Hepatocyte (in vitro differentiated cells): ENCODE measurements around the gene SERPINB12. TPM values are rescaled to one million over a fixed set of nuclear protein-coding genes. Genes with fewer than 3 reads are reported as not detected.

Experiments used
- DNase-seq: peaks from one replicate; pipeline ENCODE4 v3.0.0-alpha.2; 2016; ENCODE audit warnings: low spot score
- H2AFZ ChIP-seq: fragments of 200-600 bp; sonication (generic); 2 replicates; pipeline ENCODE4 v1.6.0; 2016; ENCODE audit warnings: antibody characterized with exemption, mild to moderate bottlenecking
- H3K27ac ChIP-seq: fragments of 200-600 bp; sonication (generic); 2 replicates; pipeline ENCODE4 v1.5.1; 2016; ENCODE audit warnings: mild to moderate bottlenecking
- H3K27me3 ChIP-seq: fragments of 200-600 bp; sonication (generic); 2 replicates; pipeline ENCODE4 v1.6.1; 2016
- H3K36me3 ChIP-seq: fragments of 200-600 bp; sonication (generic); replicated peaks from 2 replicates; pipeline ENCODE4 v1.5.1; 2016; ENCODE audit warnings: low read depth; ENCODE audit not compliant: insufficient read depth
- H3K4me1 ChIP-seq: fragments of 200-600 bp; sonication (generic); 2 replicates; pipeline ENCODE4 v1.5.1; 2016; ENCODE audit warnings: mild to moderate bottlenecking, moderate library complexity; ENCODE audit not compliant: insufficient read depth
- H3K4me2 ChIP-seq: fragments of 200-600 bp; sonication (generic); 2 replicates; pipeline ENCODE4 v1.6.0; 2016
- H3K4me3 ChIP-seq: fragments of 200-600 bp; sonication (generic); 2 replicates; pipeline ENCODE4 v1.5.1; 2016; ENCODE audit warnings: mild to moderate bottlenecking
- H3K79me2 ChIP-seq: fragments of 200-600 bp; sonication (generic); 2 replicates; pipeline ENCODE4 v1.6.0; 2017; ENCODE audit warnings: mild to moderate bottlenecking
- H3K9me2 ChIP-seq: fragments of 200-600 bp; sonication (generic); replicated peaks from 2 replicates; pipeline ENCODE4 v1.6.0; 2017; ENCODE audit warnings: mild to moderate bottlenecking; ENCODE audit not compliant: insufficient read depth
- H3K9me3 ChIP-seq: fragments of 200-600 bp; sonication (generic); 2 replicates; pipeline ENCODE4 v1.5.1; 2016; ENCODE audit warnings: low read depth, mild to moderate bottlenecking
- H4K20me1 ChIP-seq: fragments of 200-600 bp; sonication (generic); 2 replicates; pipeline ENCODE4 v1.6.0; 2016; ENCODE audit warnings: mild to moderate bottlenecking; ENCODE audit not compliant: insufficient read depth, poor library complexity, severe bottlenecking
- CTCF ChIP-seq: fragments of 200-600 bp; sonication (generic); IDR thresholded peaks from 2 replicates; pipeline ENCODE4 v1.5.1; 2016; ENCODE audit warnings: antibody characterized with exemption, mild to moderate bottlenecking; ENCODE audit not compliant: poor library complexity
- EZH2 ChIP-seq: fragments of 200-600 bp; sonication (generic); IDR thresholded peaks from 2 replicates; pipeline ENCODE4 v1.6.1; 2016; ENCODE audit warnings: antibody characterized with exemption, mild to moderate bottlenecking, borderline replicate concordance
- EZH2phosphoT487 ChIP-seq: fragments of 200-600 bp; sonication (generic); IDR thresholded peaks from one replicate; pipeline ENCODE4 v1.6.1; 2018; ENCODE audit warnings: antibody characterized with exemption, mild to moderate bottlenecking, low read depth, moderate library complexity; ENCODE audit not compliant: unreplicated experiment, severe bottlenecking
- WGBS: methylation state at CpG from one replicate; pipeline ENCODE4 v1.1.6; 2016; ENCODE audit warnings: low lambda C conversion rate; ENCODE audit errors: missing lambda C conversion rate; 5-methylcytosine and 5-hydroxymethylcytosine counted together
- polyA plus RNA-seq: library from polyadenylated mRNA; unstranded; fragments of >200 nt; fragmentation: Nextera tagmentation; extraction: Ambion mirVana; gene quantifications from 2 replicates; pipeline ENCODE4 v1.2.1, GENCODE V29; 2016
- total RNA-seq: library from RNA; depleted of rRNA; stranded (reverse); fragments of >200 nt; gene quantifications from 2 replicates; pipeline ENCODE4 v1.2.3, GENCODE V29; 2014

The SERPINB12 gene
- total and polyA plus RNA-seq, 2 experiments from 2014 or later = not detected

DNA sequence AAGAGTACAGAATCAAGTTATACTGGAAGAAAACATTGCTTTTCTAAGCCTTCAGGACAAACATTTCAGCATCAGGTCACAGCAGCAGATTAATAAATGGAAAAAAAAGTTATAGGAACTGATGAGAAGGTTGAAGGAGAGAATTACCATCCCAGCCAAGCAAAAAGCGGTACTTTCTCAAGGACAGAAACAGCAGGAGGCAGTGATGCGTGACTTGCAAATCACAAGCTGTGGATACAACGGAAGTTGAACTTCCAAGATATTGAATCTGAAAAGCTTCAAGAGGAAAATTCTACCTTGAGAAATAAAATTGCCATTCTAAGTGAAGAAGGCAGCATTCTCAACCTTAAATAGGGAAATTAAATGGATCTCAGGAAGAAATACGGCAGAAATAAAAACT, 18.5 kb upstream of the SERPINB12 start:
- H3K27ac ChIP-seq = no peak overlapping the region
- H3K4me2 ChIP-seq = no peak overlapping the region
- no peaks in the 10 kb centered on the region for H4K20me1 ChIP-seq
- H3K27me3 ChIP-seq = no peaks in the 10 kb centered on the region
- WGBS = 68% methylated on average over 4 of the region's 4 CpGs
- H3K36me3 ChIP-seq = no peaks in the 10 kb centered on the region
- H2AFZ ChIP-seq = no peak overlapping the region
- no peaks in the 10 kb centered on the region for H3K79me2 ChIP-seq
- no peak for TF ChIP-seq EZH2
- no peak for TF ChIP-seq CTCF
- no peak for TF ChIP-seq EZH2phosphoT487
- no peak overlapping the region for H3K4me3 ChIP-seq
- H3K9me2 ChIP-seq = no peaks in the 10 kb centered on the region
- H3K4me1 ChIP-seq = no peaks in the 10 kb centered on the region
- no peak for DNase-seq
- no peaks in the 10 kb centered on the region for H3K9me3 ChIP-seq

GRCh38 chr18:63527251-63527650, 14.9 kb upstream of the SERPINB12 start:
- no peaks in the 10 kb centered on the region for H4K20me1 ChIP-seq
- no peak overlapping the region for H2AFZ ChIP-seq
- H3K4me1 ChIP-seq = no peaks in the 10 kb centered on the region
- TF ChIP-seq CTCF = no peak
- TF ChIP-seq EZH2 = no peak
- no peak for TF ChIP-seq EZH2phosphoT487
- H3K4me2 ChIP-seq = no peak overlapping the region
- H3K4me3 ChIP-seq = no peak overlapping the region
- H3K27me3 ChIP-seq = no peaks in the 10 kb centered on the region
- H3K9me2 ChIP-seq = no peaks in the 10 kb centered on the region
- no peaks in the 10 kb centered on the region for H3K36me3 ChIP-seq
- no peaks in the 10 kb centered on the region for H3K79me2 ChIP-seq
- no peak for DNase-seq
- H3K27ac ChIP-seq = no peak overlapping the region
- H3K9me3 ChIP-seq = no peaks in the 10 kb centered on the region

GRCh38 chr18:63528863-63529492, 13.2 kb upstream of the SERPINB12 start:
- no peaks in the 10 kb centered on the region for H3K9me2 ChIP-seq
- no peak for DNase-seq
- no peaks in the 10 kb centered on the region for H3K79me2 ChIP-seq
- no peak overlapping the region for H3K4me3 ChIP-seq
- H3K9me3 ChIP-seq = no peaks in the 10 kb centered on the region
- H3K27me3 ChIP-seq = no peaks in the 10 kb centered on the region
- 80% methylated on average over 5 of the region's 5 CpGs for WGBS
- TF ChIP-seq EZH2phosphoT487 (no peak), CTCF (no peak), EZH2 (no peak)
- no peak overlapping the region for H3K4me2 ChIP-seq
- H3K27ac ChIP-seq = no peak overlapping the region
- no peak overlapping the region for H2AFZ ChIP-seq
- H3K4me1 ChIP-seq = no peaks in the 10 kb centered on the region
- no peaks in the 10 kb centered on the region for H3K36me3 ChIP-seq
- no peaks in the 10 kb centered on the region for H4K20me1 ChIP-seq

DNA sequence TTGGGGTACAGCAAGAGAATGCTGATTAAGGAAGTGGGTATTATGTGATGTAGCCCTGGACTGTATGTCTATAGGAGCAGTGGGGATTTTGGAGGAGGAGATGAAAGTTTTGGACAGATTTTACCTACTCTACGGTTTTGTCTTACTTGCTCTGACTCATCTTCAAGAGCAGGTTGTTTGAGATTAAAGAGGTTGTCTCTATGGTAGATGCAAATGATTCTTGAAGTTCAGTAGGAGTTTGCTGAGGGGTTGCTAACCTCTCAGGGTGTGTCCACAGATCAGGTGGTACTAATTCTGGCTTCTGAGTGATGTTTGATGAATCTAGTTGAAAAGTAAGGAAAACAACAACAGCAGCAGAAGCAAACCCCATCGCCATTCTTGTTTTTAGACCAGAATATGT, 9.7 kb upstream of the SERPINB12 start:
- Histone ChIP-seq H3K27ac (no peak overlapping the region), H2AFZ (no peak overlapping the region), H3K79me2 (no peaks in the 10 kb centered on the region), H4K20me1 (no peaks in the 10 kb centered on the region), H3K9me3 (no peaks in the 10 kb centered on the region), H3K9me2 (no peaks in the 10 kb centered on the region), H3K4me1 (no peaks in the 10 kb centered on the region), H3K4me2 (no peak overlapping the region), H3K27me3 (no peaks in the 10 kb centered on the region), H3K4me3 (no peak overlapping the region), H3K36me3 (no peaks in the 10 kb centered on the region)
- TF ChIP-seq CTCF (no peak), EZH2phosphoT487 (no peak), EZH2 (no peak)
- 85% methylated on average over 2 of the region's 2 CpGs for whole genome bisulfite sequencing
- no peak for DNase-seq
